ENCODE results near the gene UNC5B.

UNC5B gene

DNA sequence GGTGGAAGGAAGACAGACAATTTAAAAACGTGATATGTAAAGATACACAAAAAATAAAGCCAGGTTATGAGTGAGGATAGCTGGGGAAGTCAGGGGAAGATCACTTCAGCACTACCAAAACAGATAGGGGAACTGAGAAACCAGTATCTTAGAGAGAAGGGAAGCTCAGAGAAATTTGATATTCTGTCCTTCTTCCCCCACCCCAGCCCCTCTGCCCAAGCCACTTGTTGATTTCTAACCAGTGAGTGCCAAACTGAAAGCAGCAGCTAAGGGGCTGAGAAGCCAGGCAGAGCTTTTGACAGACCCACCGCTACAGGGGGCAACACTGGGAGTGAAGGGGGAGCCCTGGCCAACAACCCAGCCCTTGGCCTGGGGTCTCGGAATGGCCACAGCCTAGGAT, 97.5 kb downstream of the UNC5B start:
- Histone ChIP-seq H4K20me1 (ENCODE audit: insufficient read depth, low read length) (no peaks in the 10 kb centered on the region), H3K9me3 (replicated peaks; ENCODE audit: insufficient read depth, low read length) (no peaks in the 10 kb centered on the region), H3K27me3 (replicated peaks; ENCODE audit: insufficient read depth, low read length) (peaks cover 6% of the 10 kb centered on the region; the same call in 1 of the 2 replicates), H3K79me2 (ENCODE audit: low read length) (no peaks in the 10 kb centered on the region), H3K27ac (ENCODE audit: low read length) (no peak overlapping the region), H3K4me3 (ENCODE audit: low read length) (no peak overlapping the region), H2AFZ (ENCODE audit: low read length) (no peak overlapping the region), H3K4me2 (ENCODE audit: low read depth, low read length) (no peak overlapping the region), H3K36me3 (replicated peaks; ENCODE audit: insufficient read depth, low read length) (no peaks in the 10 kb centered on the region), H3K9ac (ENCODE audit: low read length) (no peak overlapping the region), H3K4me1 (ENCODE audit: low read length) (0 out of 2 replicates have a peak, but pooled peaks cover 3% of the 10 kb centered on the region), H3F3A (ENCODE audit: insufficient read depth, low read length) (no peaks in the 10 kb centered on the region), H3K9me2 (replicated peaks; ENCODE audit: insufficient read depth, low read length) (no peaks in the 10 kb centered on the region)
- TF ChIP-seq, protein P1, sequence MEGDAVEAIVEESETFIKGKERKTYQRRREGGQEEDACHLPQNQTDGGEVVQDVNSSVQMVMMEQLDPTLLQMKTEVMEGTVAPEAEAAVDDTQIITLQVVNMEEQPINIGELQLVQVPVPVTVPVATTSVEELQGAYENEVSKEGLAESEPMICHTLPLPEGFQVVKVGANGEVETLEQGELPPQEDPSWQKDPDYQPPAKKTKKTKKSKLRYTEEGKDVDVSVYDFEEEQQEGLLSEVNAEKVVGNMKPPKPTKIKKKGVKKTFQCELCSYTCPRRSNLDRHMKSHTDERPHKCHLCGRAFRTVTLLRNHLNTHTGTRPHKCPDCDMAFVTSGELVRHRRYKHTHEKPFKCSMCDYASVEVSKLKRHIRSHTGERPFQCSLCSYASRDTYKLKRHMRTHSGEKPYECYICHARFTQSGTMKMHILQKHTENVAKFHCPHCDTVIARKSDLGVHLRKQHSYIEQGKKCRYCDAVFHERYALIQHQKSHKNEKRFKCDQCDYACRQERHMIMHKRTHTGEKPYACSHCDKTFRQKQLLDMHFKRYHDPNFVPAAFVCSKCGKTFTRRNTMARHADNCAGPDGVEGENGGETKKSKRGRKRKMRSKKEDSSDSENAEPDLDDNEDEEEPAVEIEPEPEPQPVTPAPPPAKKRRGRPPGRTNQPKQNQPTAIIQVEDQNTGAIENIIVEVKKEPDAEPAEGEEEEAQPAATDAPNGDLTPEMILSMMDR (IDR thresholded peaks at IDR 0.05; ENCODE audit: low read length): no peak
- TF ChIP-seq EZH2phosphoT487 (IDR thresholded peaks at IDR 0.05; ENCODE audit: low read length) (no peak), EZH2 (optimal IDR thresholded peaks at IDR 0.05; ENCODE audit: low read depth, low read length) (no peak)
- no peak for DNase-seq

DNA sequence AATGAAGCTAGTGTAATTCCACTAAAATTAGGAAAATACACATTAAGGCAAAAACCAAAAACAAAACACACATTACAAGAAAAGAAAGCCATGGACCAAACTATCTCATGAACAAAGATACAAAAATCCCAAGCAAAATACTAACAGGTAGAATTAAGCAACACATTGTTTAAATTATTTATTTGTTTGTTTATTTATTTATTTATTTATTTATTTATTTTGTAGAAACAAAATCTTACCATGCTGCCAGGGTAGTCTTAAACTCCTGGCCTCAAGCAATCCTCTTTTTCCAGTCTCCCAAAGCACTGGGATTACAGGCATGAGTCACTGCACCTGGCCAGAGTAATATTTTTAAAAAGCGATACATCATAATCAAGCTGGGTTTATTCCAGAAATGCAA, 99.8 kb downstream of the UNC5B start:
- TF ChIP-seq EZH2 (optimal IDR thresholded peaks at IDR 0.05; ENCODE audit: low read depth, low read length): no peak
- no peak for TF ChIP-seq EZH2phosphoT487 (IDR thresholded peaks at IDR 0.05; ENCODE audit: low read length)
- TF ChIP-seq, protein P1 (IDR thresholded peaks at IDR 0.05; ENCODE audit: low read length): no peak
- H3F3A ChIP-seq (ENCODE audit: insufficient read depth, low read length): peaks cover 12% of the 10 kb centered on the region
- peaks cover 4% of the 10 kb centered on the region; the same call in 1 of the 2 replicates for H3K27me3 ChIP-seq (replicated peaks; ENCODE audit: insufficient read depth, low read length)
- H3K4me3 ChIP-seq (ENCODE audit: low read length): no peak overlapping the region
- H3K9ac ChIP-seq (ENCODE audit: low read length): no peak overlapping the region
- no peak overlapping the region for H3K4me2 ChIP-seq (ENCODE audit: low read depth, low read length)
- H4K20me1 ChIP-seq (ENCODE audit: insufficient read depth, low read length): no peaks in the 10 kb centered on the region
- DNase-seq: no peak
- no peak overlapping the region for H2AFZ ChIP-seq (ENCODE audit: low read length)
- no peaks in the 10 kb centered on the region for H3K9me3 ChIP-seq (replicated peaks; ENCODE audit: insufficient read depth, low read length)
- H3K27ac ChIP-seq (ENCODE audit: low read length): no peak overlapping the region
- peaks cover 19% of the 10 kb centered on the region for H3K4me1 ChIP-seq (ENCODE audit: low read length)
- H3K9me2 ChIP-seq (replicated peaks; ENCODE audit: insufficient read depth, low read length): no peaks in the 10 kb centered on the region
- H3K79me2 ChIP-seq (ENCODE audit: low read length): no peaks in the 10 kb centered on the region
- H3K36me3 ChIP-seq (replicated peaks; ENCODE audit: insufficient read depth, low read length): no peaks in the 10 kb centered on the region

DNA sequence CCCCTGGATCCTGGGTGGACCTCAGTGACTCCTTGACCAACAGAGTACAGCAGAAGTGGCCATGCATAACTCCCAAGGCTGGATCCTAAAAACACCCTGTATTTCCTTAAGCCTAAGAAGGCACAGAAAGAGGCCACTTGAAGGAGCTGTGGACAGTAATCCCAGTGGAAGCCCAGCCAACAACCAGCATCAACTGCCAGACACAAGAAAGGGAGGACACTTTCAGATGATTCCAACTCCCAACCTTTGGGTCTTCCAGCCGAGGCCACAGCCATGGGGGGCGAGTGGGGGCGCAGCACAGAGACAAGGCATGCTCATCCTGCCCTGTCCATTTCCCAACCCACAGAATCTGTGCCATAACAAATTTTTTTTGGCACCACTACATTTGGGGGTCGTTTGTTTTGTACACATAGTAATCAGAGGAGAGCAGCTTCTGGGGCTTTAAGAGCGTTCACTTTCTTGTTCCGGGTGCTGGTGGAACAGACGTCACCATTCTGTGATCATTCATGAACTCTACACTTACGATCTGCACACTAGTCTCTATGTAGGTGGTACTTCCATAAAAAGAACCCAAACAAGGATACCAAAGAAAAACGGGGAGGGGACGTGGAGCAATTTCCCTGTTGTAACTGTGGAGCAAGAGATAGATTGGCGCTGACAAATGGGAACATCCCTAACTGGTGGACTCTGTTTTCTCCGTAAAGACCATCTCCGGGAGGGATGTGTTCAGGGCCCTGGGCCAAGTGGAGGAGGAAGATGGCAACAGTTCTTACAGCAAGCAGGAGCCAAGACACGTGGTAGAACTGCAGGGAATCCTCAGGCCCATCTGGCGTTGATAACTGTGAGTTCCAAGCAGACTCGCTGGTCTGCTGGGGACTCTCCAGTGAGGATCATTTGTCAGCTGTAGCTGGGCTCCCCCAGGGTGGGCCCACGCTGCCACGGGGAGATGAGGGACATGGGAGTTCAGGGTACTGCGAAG, 100.7 kb downstream of the UNC5B start:
- Histone ChIP-seq H3K79me2 (ENCODE audit: low read length) (no peaks in the 10 kb centered on the region), H2AFZ (ENCODE audit: low read length) (no peak overlapping the region), H3K4me3 (ENCODE audit: low read length) (no peak overlapping the region), H4K20me1 (ENCODE audit: insufficient read depth, low read length) (no peaks in the 10 kb centered on the region), H3K9me3 (replicated peaks; ENCODE audit: insufficient read depth, low read length) (no peaks in the 10 kb centered on the region), H3K36me3 (replicated peaks; ENCODE audit: insufficient read depth, low read length) (no peaks in the 10 kb centered on the region), H3K9me2 (replicated peaks; ENCODE audit: insufficient read depth, low read length) (no peaks in the 10 kb centered on the region), H3F3A (ENCODE audit: insufficient read depth, low read length) (peaks cover 12% of the 10 kb centered on the region), H3K27ac (ENCODE audit: low read length) (no peak overlapping the region), H3K4me2 (ENCODE audit: low read depth, low read length) (no peak overlapping the region), H3K4me1 (ENCODE audit: low read length) (peaks cover 19% of the 10 kb centered on the region), H3K9ac (ENCODE audit: low read length) (no peak overlapping the region), H3K27me3 (replicated peaks; ENCODE audit: insufficient read depth, low read length) (peaks cover 4% of the 10 kb centered on the region; the same call in 1 of the 2 replicates)
- TF ChIP-seq, protein P1 (IDR thresholded peaks at IDR 0.05; ENCODE audit: low read length): no peak
- TF ChIP-seq EZH2 (optimal IDR thresholded peaks at IDR 0.05; ENCODE audit: low read depth, low read length) (no peak), EZH2phosphoT487 (IDR thresholded peaks at IDR 0.05; ENCODE audit: low read length) (no peak)
- no peak for DNase-seq
